ENCODE data around the gene MYH4.

GRCh38 chr17:10439816-10440215 lies 29.5 kb downstream of the MYH4 start:
- TF ChIP-seq CTCF (IDR thresholded peaks at IDR 0.05; ENCODE audit: control extremely low read depth in 1 of 3, insufficient read depth in 1 of 3, low read depth in 1 of 3, low read length in 3 of 3), result no peak
- TF ChIP-seq RXRA (IDR thresholded peaks at IDR 0.05; ENCODE audit: insufficient read depth, low read depth, low read length), result no peak
